ENCODE measurements around the gene TRAF7.

Gene TRAF7

DNA sequence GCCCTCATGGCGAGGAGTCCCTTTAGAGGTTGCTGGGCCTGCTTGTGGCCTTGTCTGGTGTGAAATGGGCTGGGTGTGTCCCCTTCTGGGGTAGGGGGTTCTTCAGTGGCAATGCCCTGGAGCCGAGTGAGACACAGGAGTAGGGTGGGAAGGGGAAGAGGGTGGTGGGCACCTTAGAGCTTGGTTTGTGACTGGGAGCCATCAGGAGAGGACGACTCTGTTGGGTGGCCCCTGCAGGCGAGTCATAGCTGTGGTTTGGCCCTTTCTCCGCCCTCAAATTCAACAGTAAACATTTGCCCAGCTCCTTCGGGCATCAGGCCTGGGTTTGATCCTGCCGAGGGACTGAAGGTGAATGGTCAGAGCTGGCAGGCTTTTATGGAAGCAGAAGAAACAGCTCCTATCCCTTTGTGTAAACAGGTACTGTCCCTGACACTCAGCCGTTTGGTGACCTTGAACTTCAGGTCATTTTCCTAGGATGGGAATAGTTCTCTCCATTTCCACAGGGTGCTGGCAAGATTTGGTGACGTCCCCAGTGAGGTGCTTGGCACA is 70.7 kb downstream of the TRAF7 start:
- DNase-seq = no peak

DNA sequence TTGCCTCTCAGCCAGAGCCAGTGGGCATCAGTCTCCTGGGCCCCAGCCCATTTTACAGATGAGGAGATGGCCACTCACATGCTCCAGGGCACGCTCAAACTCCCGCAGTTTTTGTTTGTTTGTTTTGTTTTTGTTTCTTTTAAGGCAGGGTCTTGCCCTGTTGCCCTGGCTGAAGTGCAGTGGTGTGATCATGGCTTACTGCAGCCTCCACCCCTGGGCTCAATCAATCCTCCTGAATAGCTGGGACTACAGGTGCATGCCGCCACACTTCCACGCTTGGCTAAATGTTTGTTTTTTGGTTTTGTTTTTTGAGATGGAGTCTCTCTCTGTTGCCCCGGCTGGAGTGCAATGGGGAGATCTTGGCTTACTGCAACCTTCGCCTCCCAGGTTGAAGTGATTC is 71.3 kb downstream of the TRAF7 start:
- DNase-seq = no peak

Measured in NCI-H69 (cell line).